DMS53 treated with DMSO at 0.1 percent for 48 hours (cell line): Measurements from ENCODE around the gene HOXC13.

Experiments
- DNase-seq: peaks from one replicate; lab custom pipeline; 2025; ENCODE audit not compliant: unreplicated experiment; lab: John Stamatoyannopoulos, UW

The HOXC13 gene

GRCh38 chr12:53969588-53970259, 31.1 kb downstream of the HOXC13 start:
- DNase-seq, result no peak

GRCh38 chr12:53970451-53970850, 31.8 kb downstream of the HOXC13 start:
- DNase-seq, result no peak

- DNase-seq, result no peak
Observed at GRCh38 chr12:53971129-53971528, 32.5 kb downstream of the HOXC13 start.

- no peak for DNase-seq
Observed at GRCh38 chr12:53971686-53972085, 33.1 kb downstream of the HOXC13 start.

- no peak for DNase-seq
Observed at GRCh38 chr12:53972152-53972702, 33.6 kb downstream of the HOXC13 start.

GRCh38 chr12:53972722-53973235, 34.1 kb downstream of the HOXC13 start, which contains the start of gene HOXC11:
Gene HOXC11, plus strand, starts transcription at chr12:53973126. Its CDS starts 116 bp downstream, at chr12:53973242.
- DNase-seq, result no peak

GRCh38 chr12:53973236-53974042, 34.8 kb downstream of the HOXC13 start:
- DNase-seq, result no peak

GRCh38 chr12:53974084-53975063, 35.7 kb downstream of the HOXC13 start, which contains the start of gene HOTAIR:
Gene HOTAIR, minus strand, starts transcription at chr12:53974954.
- no peak for DNase-seq

GRCh38 chr12:53975064-53975471, 36.4 kb downstream of the HOXC13 start:
- no peak for DNase-seq

- no peak for DNase-seq
Observed at GRCh38 chr12:53975479-53976152, 37.0 kb downstream of the HOXC13 start.

- no peak for DNase-seq
Observed at GRCh38 chr12:53976172-53976822, 37.7 kb downstream of the HOXC13 start.

- DNase-seq, result no peak
Observed at GRCh38 chr12:53976823-53977595, 38.4 kb downstream of the HOXC13 start.

GRCh38 chr12:53977596-53978445, 39.2 kb downstream of the HOXC13 start:
- DNase-seq, result no peak

GRCh38 chr12:53978477-53979356, 40.1 kb downstream of the HOXC13 start:
- DNase-seq, result no peak

GRCh38 chr12:53980104-53980801, 41.6 kb downstream of the HOXC13 start:
- no peak for DNase-seq

- no peak for DNase-seq
Observed at GRCh38 chr12:53980802-53981496, 42.3 kb downstream of the HOXC13 start.
